Measurements from ENCODE around the gene KDM5C. TPM values are rescaled to one million over a fixed set of nuclear protein-coding genes. Genes with fewer than 3 reads are reported as not detected.

KDM5C gene
- total RNA-seq, 1 donor from 2014 or later = 123 TPM

GRCh38 chrX:53251307-53251706 is 26.3 kb upstream of the KDM5C start:
- H3K9me3 ChIP-seq = no peaks in the 10 kb centered on the region
- TF ChIP-seq POLR2AphosphoS5 (IDR thresholded peaks at IDR 0.05; ENCODE audit: insufficient read depth in 1 of 2, low read depth in 1 of 2) (no peak), CTCF (IDR thresholded peaks at IDR 0.05) (no peak), POLR2A (IDR thresholded peaks at IDR 0.05) (no peak)
- H3K27ac ChIP-seq = no peak overlapping the region
- H3K4me3 ChIP-seq = no peak overlapping the region
- H3K27me3 ChIP-seq = no peaks in the 10 kb centered on the region
- no peak for DNase-seq (ENCODE audit: extremely low spot score in 2 of 2)
- no peaks in the 10 kb centered on the region for H3K4me1 ChIP-seq
- intact Hi-C loops (cut with DNase I) = no loop called here
- H3K36me3 ChIP-seq = peaks cover 0 to 9% of the 10 kb centered on the region in 2 donors

DNA sequence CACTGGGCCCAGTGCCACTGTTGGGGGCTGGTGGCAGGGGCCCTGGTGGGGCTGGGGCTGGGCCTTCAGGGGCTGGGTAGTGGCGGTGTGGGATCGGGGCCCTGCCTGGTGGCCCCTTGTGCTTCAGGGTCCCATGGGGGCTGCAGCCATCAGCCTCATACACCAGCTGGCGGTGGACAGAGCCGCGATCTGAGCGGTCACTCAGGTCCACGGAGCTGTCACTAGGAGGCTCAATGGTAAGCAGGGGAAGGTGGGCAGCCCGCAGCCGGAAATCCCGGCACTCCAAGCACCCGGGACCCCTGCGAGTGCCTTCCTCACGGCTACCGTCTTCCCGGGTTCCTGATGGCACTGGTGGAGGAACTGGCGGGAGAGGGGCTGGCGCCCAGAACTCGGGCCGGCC is 25.5 kb upstream of the KDM5C start:
- no peak for DNase-seq (ENCODE audit: extremely low spot score in 2 of 2)
- no peaks in the 10 kb centered on the region for H3K4me1 ChIP-seq
- intact Hi-C loops (cut with DNase I) = no loop called here
- H3K27me3 ChIP-seq = no peaks in the 10 kb centered on the region
- no peak for TF ChIP-seq CTCF (IDR thresholded peaks at IDR 0.05)
- no peak for TF ChIP-seq POLR2AphosphoS5 (IDR thresholded peaks at IDR 0.05; ENCODE audit: insufficient read depth in 1 of 2, low read depth in 1 of 2)
- TF ChIP-seq POLR2A (IDR thresholded peaks at IDR 0.05) = no peak
- no peak overlapping the region for H3K4me3 ChIP-seq
- peaks cover 0 to 9% of the 10 kb centered on the region in 2 donors for H3K36me3 ChIP-seq
- H3K9me3 ChIP-seq = no peaks in the 10 kb centered on the region
- no peak overlapping the region for H3K27ac ChIP-seq

GRCh38 chrX:53249408-53250042 is 24.5 kb upstream of the KDM5C start:
- no peak for DNase-seq (ENCODE audit: extremely low spot score in 2 of 2)
- Histone ChIP-seq H3K36me3 (peaks cover 0 to 9% of the 10 kb centered on the region in 2 donors), H3K9me3 (no peaks in the 10 kb centered on the region), H3K27me3 (no peaks in the 10 kb centered on the region), H3K4me1 (no peaks in the 10 kb centered on the region), H3K4me3 (no peak overlapping the region), H3K27ac (no peak overlapping the region)
- no peak for TF ChIP-seq CTCF (IDR thresholded peaks at IDR 0.05)
- no peak for TF ChIP-seq POLR2AphosphoS5 (IDR thresholded peaks at IDR 0.05; ENCODE audit: insufficient read depth in 1 of 2, low read depth in 1 of 2)
- no peak for TF ChIP-seq POLR2A (IDR thresholded peaks at IDR 0.05)
- intact Hi-C loops (cut with DNase I) = no loop called here

DNA sequence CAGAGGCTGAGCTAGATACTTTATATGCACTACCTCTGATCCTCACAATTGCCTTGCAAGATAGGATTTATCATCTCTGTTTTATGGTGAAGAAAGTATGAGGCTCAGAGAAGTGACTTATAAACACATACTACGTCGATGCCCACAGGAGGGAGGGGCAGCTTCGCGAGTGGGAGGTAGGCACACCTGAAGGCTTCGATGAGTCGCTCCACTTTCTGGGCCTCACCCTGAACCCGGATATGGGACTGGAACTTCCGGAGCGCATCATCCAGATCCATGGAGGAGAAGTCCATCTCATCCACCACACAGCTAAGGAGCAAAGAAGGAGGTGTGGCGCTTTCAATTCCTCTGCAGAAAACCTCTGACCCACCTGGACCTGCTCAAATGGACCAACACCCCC is 22.9 kb upstream of the KDM5C start:
- TF ChIP-seq CTCF (IDR thresholded peaks at IDR 0.05) (no peak), POLR2A (IDR thresholded peaks at IDR 0.05) (no peak), POLR2AphosphoS5 (IDR thresholded peaks at IDR 0.05; ENCODE audit: insufficient read depth in 1 of 2, low read depth in 1 of 2) (no peak)
- Histone ChIP-seq H3K9me3 (no peaks in the 10 kb centered on the region), H3K4me3 (no peak overlapping the region), H3K4me1 (no peaks in the 10 kb centered on the region), H3K36me3 (peaks cover 0 to 9% of the 10 kb centered on the region in 2 donors), H3K27me3 (no peaks in the 10 kb centered on the region), H3K27ac (no peak overlapping the region)
- no peak for DNase-seq (ENCODE audit: extremely low spot score in 2 of 2)
- intact Hi-C loops (cut with DNase I) = no loop called here

DNA sequence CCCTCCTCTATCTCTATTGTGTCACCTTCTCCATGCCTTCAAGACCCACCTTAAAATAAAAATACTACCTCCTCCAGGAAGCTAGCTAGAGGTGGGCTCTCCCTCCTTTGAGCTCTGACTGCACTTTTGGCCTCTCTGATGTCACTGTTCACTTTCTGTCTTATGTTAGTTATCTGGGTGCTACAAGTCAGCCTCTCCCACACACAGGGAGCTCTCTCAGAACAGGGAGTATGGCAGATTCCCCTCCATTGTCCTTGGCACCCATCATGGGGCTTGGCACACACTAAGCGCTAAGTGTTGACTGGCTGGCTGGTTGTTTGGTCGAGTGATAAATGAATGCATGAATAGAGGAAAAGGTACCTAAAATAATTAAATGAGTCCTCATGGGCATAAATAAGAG is 21.2 kb upstream of the KDM5C start:
- DNase-seq (ENCODE audit: extremely low spot score in 2 of 2) = no peak
- Histone ChIP-seq H3K36me3 (peaks cover 0 to 9% of the 10 kb centered on the region in 2 donors), H3K4me1 (no peaks in the 10 kb centered on the region), H3K4me3 (no peak overlapping the region), H3K9me3 (no peaks in the 10 kb centered on the region), H3K27me3 (no peaks in the 10 kb centered on the region), H3K27ac (no peak overlapping the region)
- intact Hi-C loops (cut with DNase I) = no loop called here
- TF ChIP-seq CTCF (IDR thresholded peaks at IDR 0.05) = no peak
- no peak for TF ChIP-seq POLR2AphosphoS5 (IDR thresholded peaks at IDR 0.05; ENCODE audit: insufficient read depth in 1 of 2, low read depth in 1 of 2)
- no peak for TF ChIP-seq POLR2A (IDR thresholded peaks at IDR 0.05)
